ENCODE measurements around the gene SPATA22.

- TF ChIP-seq CTCF (IDR thresholded peaks at IDR 0.05) (no peak), PBX3 (IDR thresholded peaks at IDR 0.05) (no peak), EZH2phosphoT487 (IDR thresholded peaks at IDR 0.05; ENCODE audit: borderline replicate concordance, low read depth) (no peak), GABPA (IDR thresholded peaks at IDR 0.05; ENCODE audit: low read depth) (no peak), TAF1 (IDR thresholded peaks at IDR 0.05; ENCODE audit: borderline replicate concordance, low read depth, low read length) (no peak), SMC3 (IDR thresholded peaks at IDR 0.05; ENCODE audit: low read depth, low read length) (no peak), USF1 (IDR thresholded peaks at IDR 0.05; ENCODE audit: borderline replicate concordance, low read depth) (no peak), FOXM1 (IDR thresholded peaks at IDR 0.05; ENCODE audit: low read depth) (no peak), REST (IDR thresholded peaks at IDR 0.05; ENCODE audit: low read depth, low read length) (no peak)
These were observed 25.5 kb upstream of the SPATA22 start for GRCh38 chr17:3497101-3497500.
